ENCODE results near the gene SLC30A10.
"Not testable (repeated sequence)": the region's sequence is repeated elsewhere in the genome, so short reads cannot be mapped to it uniquely, and the experiment has no call there.

SLC30A10 gene

DNA sequence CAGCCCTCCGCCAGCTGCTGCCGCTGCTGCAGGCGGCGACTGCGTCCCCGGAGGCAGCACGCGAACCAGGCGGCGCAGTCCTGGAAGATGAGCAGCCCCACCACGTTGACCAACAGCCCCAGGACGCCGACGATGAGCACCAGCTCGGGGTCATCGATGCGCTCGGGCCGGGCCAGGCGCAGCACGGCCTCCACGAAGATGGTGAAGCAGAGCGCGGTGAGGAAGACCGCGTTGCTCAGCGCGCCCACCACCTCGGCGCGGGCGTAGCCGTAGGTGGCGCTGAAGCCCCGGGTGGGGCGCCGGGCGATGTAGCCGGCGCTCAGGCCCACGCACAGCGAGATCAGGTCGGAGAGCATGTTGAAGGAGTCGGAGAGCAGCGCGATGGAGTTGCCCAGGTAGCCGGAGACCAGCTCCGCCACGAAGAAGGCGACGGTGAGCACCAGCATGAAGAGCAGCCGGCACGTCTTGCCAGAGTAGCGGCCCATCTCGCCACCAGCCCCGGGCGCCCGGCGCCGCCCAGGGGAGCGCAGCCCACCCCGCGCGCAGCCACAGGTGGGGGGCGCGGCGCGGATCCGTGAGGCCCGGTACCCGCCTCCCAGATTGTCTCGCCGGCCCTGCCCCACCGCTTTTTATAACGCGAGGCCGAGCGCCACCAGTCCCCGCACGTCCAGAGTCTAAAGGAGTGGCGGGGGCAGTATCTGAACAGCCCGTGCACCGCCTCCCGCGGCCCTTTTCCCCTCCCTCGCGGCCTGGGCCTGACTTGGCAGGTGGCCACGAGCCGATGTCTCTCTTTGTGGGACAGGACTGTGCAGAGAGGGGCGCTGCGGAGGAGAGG is at the start of gene SLC30A10:
SLC30A10 (minus strand) TSS at position 602 of the 835 bp plus-strand sequence; CDS start at position 485, 117 bp downstream.
- DNase-seq (ENCODE audit: low read depth): no peak
- H3K4me3 ChIP-seq (ENCODE audit: low read depth, low read length): peak within 1 kb of the TSS; percentile 48

GRCh38 chr1:219973213-219973612 is 44.9 kb upstream of the SLC30A10 start:
- DNase-seq (ENCODE audit: low read depth): no peak
- no peak overlapping the region for H3K4me3 ChIP-seq (ENCODE audit: low read depth, low read length)

- H3K4me3 ChIP-seq (ENCODE audit: low read depth, low read length): no peak overlapping the region
- no peak for DNase-seq (ENCODE audit: low read depth)
Measured at GRCh38 chr1:219967361-219967760, 39.0 kb upstream of the SLC30A10 start.

- no peak for DNase-seq (ENCODE audit: low read depth)
- no peak overlapping the region for H3K4me3 ChIP-seq (ENCODE audit: low read depth, low read length)
Measured at GRCh38 chr1:219966071-219966349, 37.7 kb upstream of the SLC30A10 start.

DNA sequence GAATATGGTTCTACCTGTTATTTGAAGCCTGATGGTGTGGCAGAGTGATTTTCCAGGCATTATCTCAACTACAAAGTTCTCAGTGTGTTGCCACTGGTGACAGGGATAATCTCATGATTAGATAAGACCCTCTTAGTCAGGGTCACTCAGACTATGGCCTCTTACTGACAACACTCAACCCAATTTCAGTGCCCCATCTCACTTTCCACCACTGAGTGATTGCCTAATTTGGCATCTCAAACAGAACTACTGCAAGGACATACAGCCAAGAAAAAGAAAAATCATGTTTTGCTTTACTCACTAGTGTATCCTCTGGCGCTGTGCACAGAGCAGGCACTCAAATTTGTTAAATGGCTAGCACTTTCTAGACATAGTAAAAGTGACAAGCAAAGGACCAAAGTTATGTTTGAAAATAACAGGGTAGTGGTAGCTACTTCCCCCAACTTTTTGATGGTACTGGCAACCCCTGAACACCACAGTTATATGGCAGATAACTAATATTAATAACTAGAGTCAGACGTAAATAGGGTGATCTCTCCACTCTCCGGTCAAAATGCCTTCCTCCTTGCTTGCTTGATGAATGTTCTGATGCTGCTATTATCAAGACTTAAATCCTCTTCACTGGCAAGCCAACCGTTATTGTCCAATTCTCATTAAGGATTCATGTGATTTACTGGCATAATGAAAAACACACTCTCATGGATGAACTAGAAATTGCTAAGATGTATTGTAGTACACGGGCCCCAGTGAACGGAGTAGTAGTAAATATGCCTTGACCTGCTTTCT is 37.1 kb upstream of the SLC30A10 start:
- no peak for DNase-seq (ENCODE audit: low read depth)
- H3K4me3 ChIP-seq (ENCODE audit: low read depth, low read length): no peak overlapping the region

- DNase-seq (ENCODE audit: low read depth): no peak
Measured at GRCh38 chr1:219963432-219963831, 35.1 kb upstream of the SLC30A10 start.

DNA sequence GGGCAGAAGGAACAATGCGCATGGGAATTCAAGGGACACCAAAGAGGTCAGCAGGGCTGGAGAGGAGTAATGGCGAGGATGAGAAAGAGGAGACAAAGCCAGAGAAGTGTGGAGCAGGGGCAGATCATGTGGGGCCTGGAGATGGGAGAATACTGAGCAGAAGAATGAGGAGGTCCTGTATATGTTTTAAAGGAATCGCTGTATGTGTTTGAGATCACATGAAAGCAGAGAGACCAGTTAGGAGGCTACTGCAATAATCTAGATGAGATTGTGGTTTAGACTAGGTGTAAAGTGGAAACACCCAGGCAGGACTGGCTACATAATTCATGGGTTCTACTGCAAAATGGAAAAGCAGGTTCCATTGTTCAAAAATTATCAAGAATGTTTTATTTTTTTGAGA is 33.3 kb upstream of the SLC30A10 start:
- DNase-seq (ENCODE audit: low read depth): no peak
- no peak overlapping the region for H3K4me3 ChIP-seq (ENCODE audit: low read depth, low read length)

More at GRCh38 chr1:219963432-219963831, 35.1 kb upstream of the SLC30A10 start:
- H3K4me3 ChIP-seq (ENCODE audit: low read depth, low read length): no peak overlapping the region

DNA sequence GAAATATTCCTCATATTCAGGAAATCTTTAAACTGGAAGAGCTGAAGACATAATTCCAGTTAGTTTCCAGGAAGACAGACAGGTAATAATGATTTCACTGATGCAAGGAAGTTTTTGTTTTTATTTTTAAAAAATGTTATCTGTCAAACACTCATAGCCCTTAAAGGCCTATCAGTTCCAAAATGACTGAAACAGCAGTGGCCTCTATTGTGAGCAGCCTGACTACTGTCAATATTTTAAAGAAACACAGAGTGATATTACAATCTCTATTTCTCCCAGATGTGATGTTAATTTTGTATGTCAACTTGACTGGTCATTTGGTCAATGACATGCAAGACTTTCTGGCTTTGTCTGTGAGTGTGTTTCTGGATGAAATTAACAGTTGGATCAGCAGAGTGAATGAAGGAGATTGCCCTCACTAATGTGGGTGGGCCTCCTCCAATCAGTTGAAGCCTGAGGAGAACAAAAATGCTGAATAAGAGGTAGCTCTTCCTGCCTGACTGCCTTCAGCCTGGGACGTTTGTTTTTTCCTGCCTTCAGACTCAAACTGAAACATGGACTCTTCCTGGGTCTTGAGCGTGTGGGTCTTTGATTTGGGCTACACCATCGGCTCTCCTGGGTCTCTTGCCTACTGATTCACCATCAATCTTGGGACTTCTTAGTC is 31.3 kb upstream of the SLC30A10 start:
- no peak overlapping the region for H3K4me3 ChIP-seq (ENCODE audit: low read depth, low read length)
- no peak for DNase-seq (ENCODE audit: low read depth)

GRCh38 chr1:219958875-219959417 is 30.6 kb upstream of the SLC30A10 start:
- H3K4me3 ChIP-seq (ENCODE audit: low read depth, low read length): no peak overlapping the region
- no peak for DNase-seq (ENCODE audit: low read depth)

GRCh38 chr1:219954736-219955421 is 26.5 kb upstream of the SLC30A10 start:
- H3K4me3 ChIP-seq (ENCODE audit: low read depth, low read length): no peak overlapping the region
- no peak for DNase-seq (ENCODE audit: low read depth)

- H3K4me3 ChIP-seq (ENCODE audit: low read depth, low read length): no peak overlapping the region
- no peak for DNase-seq (ENCODE audit: low read depth)
Measured at GRCh38 chr1:219954052-219954451, 25.7 kb upstream of the SLC30A10 start.

- H3K4me3 ChIP-seq (ENCODE audit: low read depth, low read length): no peak overlapping the region
- DNase-seq (ENCODE audit: low read depth): no peak
Measured at GRCh38 chr1:219952361-219952760, 24.0 kb upstream of the SLC30A10 start.

- DNase-seq (ENCODE audit: low read depth); H3K4me3 ChIP-seq (ENCODE audit: low read depth, low read length): not testable (repeated sequence)
Measured at GRCh38 chr1:219949227-219949626, 20.9 kb upstream of the SLC30A10 start.

GRCh38 chr1:219948766-219949165 is 20.4 kb upstream of the SLC30A10 start:
- DNase-seq (ENCODE audit: low read depth); H3K4me3 ChIP-seq (ENCODE audit: low read depth, low read length): not testable (repeated sequence)

- no peak for DNase-seq (ENCODE audit: low read depth)
- H3K4me3 ChIP-seq (ENCODE audit: low read depth, low read length): no peak overlapping the region
Measured at GRCh38 chr1:219945795-219946194, 17.4 kb upstream of the SLC30A10 start.

GRCh38 chr1:219941179-219942118 is 13.1 kb upstream of the SLC30A10 start:
- H3K4me3 ChIP-seq (ENCODE audit: low read depth, low read length): no peak overlapping the region
- no peak for DNase-seq (ENCODE audit: low read depth)

DNA sequence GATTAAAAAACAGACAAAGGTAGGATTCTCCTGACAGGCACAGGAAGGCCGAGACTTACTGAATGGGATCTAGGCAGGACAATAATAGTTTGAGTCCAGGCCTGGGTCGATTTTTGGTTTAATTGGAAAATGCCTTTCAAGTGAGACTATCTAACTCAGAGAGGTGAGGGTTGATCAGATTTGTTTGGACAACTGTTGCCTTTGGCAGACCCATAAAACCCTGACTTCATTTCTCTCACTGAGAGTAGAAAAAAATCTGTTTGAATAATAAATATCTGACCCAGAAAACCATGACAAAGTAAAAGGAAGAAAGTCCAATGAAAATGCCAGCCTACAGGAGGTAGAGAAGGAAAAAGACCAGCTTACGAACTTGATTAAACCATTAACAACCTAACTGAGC is 12.3 kb upstream of the SLC30A10 start:
- no peak overlapping the region for H3K4me3 ChIP-seq (ENCODE audit: low read depth, low read length)
- no peak for DNase-seq (ENCODE audit: low read depth)

GRCh38 chr1:219938706-219939105 is 10.3 kb upstream of the SLC30A10 start:
- peak; percentile 63 for DNase-seq (ENCODE audit: low read depth)
- no peak overlapping the region for H3K4me3 ChIP-seq (ENCODE audit: low read depth, low read length)
